B cell (primary cell): ENCODE results near the gene PRR11. TPM values are rescaled to one million over a fixed set of nuclear protein-coding genes. Genes with fewer than 3 reads are reported as not detected.

Source experiments
- ATAC-seq: fragments of 200-7000 bp; cut with Tn5 transposase; one replicate; pipeline ENCODE4 v1.10.0; 2021; ENCODE audit warnings: low read depth, mild to moderate bottlenecking, moderate number of reproducible peaks, moderate library complexity
- CTCF ChIA-PET: fragments of 350-600 bp; sonication (Branson Sonifier 250); formaldehyde crosslinking; loops from one replicate; lab custom pipeline; 2021; ENCODE audit warnings: antibody characterized with exemption, inconsistent platforms; lab: Charles Lee
- POLR2A ChIA-PET: fragments of 350-600 bp; sonication (Branson Sonifier 250); formaldehyde crosslinking; loops from one replicate; lab custom pipeline; 2021; ENCODE audit warnings: antibody characterized with exemption; lab: Charles Lee
- DNase-seq: peaks from one replicate; pipeline ENCODE4 v3.0.0; 2013
- H2AFZ ChIP-seq: 2 replicates; pipeline ENCODE4 v1.6.1; 2012; ENCODE audit warnings: mild to moderate bottlenecking, low read depth, low read length; ENCODE audit not compliant: insufficient read depth, poor library complexity, severe bottlenecking
- H3K27ac ChIP-seq, 2 donors: 1 replicate in 1 of 2; 2 replicates in 1 of 2; pipeline ENCODE4 v1.5.1; 2012 to 2013; ENCODE audit warnings: low read length in 2 of 2, mild to moderate bottlenecking in 2 of 2, moderate library complexity in 1 of 2
- H3K27me3 ChIP-seq, 4 experiments: fragments of 200-600 bp in 1 of 4; sonication (generic) in 1 of 4; replicated peaks in 1 of 4; 1 replicate in 2 of 4; 2 replicates in 2 of 4; pipeline versions ENCODE4 v1.6.1 to v1.7.0; 2013 to 2016; ENCODE audit warnings: low read length in 3 of 4, mild to moderate bottlenecking in 2 of 4, mixed read lengths in 1 of 4, moderate library complexity in 1 of 4; ENCODE audit not compliant: insufficient read depth in 4 of 4, control insufficient read depth in 3 of 4; ENCODE audit errors: control extremely low read depth in 1 of 4
- H3K36me3 ChIP-seq, 2 experiments: replicated peaks in 1 of 2; 1 replicate in 1 of 2; 2 replicates in 1 of 2; pipeline versions ENCODE4 v1.6.1 to v1.7.1; 2013; ENCODE audit warnings: low read length in 1 of 2; ENCODE audit not compliant: insufficient read depth in 2 of 2, control insufficient read depth in 1 of 2; ENCODE audit errors: control extremely low read depth in 1 of 2, extremely low read depth in 1 of 2
- H3K4me1 ChIP-seq, 2 donors: fragments of 200-600 bp in 1 of 2; sonication (generic) in 1 of 2; 1 replicate in 1 of 2; 2 replicates in 1 of 2; pipeline versions ENCODE4 v1.5.1 to v1.6.1; 2013 to 2017; ENCODE audit warnings: low read length in 2 of 2; ENCODE audit not compliant: control insufficient read depth in 2 of 2, insufficient read depth in 2 of 2
- H3K4me2 ChIP-seq: replicated peaks from 2 replicates; pipeline ENCODE3; 2012; ENCODE audit warnings: mild to moderate bottlenecking, low read depth, low read length; ENCODE audit not compliant: poor library complexity, severe bottlenecking
- H3K4me3 ChIP-seq, 5 experiments: fragments of 200-600 bp in 1 of 5; sonication (generic) in 1 of 5; 1 replicate in 3 of 5; 2 replicates in 2 of 5; pipeline versions ENCODE4 v1.5.1 to v1.7.0; 2011 to 2016; ENCODE audit warnings: low read length in 4 of 5, mild to moderate bottlenecking in 4 of 5, low read depth in 2 of 5, control low read depth in 1 of 5, moderate library complexity in 1 of 5; ENCODE audit not compliant: insufficient read depth in 1 of 5; ENCODE audit errors: control extremely low read depth in 1 of 5, extremely low read depth in 1 of 5
- H3K79me2 ChIP-seq: fragments of 200-600 bp; sonication (generic); one replicate; pipeline ENCODE4 v1.6.0; 2016; ENCODE audit warnings: low read length; ENCODE audit not compliant: control insufficient read depth, insufficient read depth
- H3K9ac ChIP-seq: fragments of 200-600 bp; sonication (generic); 2 replicates; pipeline ENCODE4 v1.6.1; 2017; ENCODE audit warnings: mild to moderate bottlenecking, low read length, moderate library complexity
- H3K9me3 ChIP-seq, 3 donors: one replicate each; pipeline versions ENCODE4 v1.6.1 to v1.7.1; 2013; ENCODE audit warnings: low read length in 2 of 3; ENCODE audit not compliant: control insufficient read depth in 2 of 3, insufficient read depth in 1 of 3; ENCODE audit errors: control extremely low read depth in 1 of 3
- H4K20me1 ChIP-seq: 2 replicates; pipeline ENCODE4 v1.6.0; 2012; ENCODE audit warnings: mild to moderate bottlenecking, low read length; ENCODE audit not compliant: insufficient read depth, control insufficient read depth, poor library complexity, severe bottlenecking
- H3K27ac Mint-ChIP-seq: one replicate; pipeline ENCODE4 v1.8.0; 2021; ENCODE audit warnings: mixed read lengths
- H3K27me3 Mint-ChIP-seq: one replicate; pipeline ENCODE4 v1.8.0; 2021; ENCODE audit warnings: mixed read lengths
- H3K4me1 Mint-ChIP-seq: one replicate; pipeline ENCODE4 v1.8.0; 2021; ENCODE audit warnings: mixed read lengths
- H3K4me3 Mint-ChIP-seq: one replicate; pipeline ENCODE4 v1.8.0; 2021; ENCODE audit warnings: mixed read lengths
- H3K9me3 Mint-ChIP-seq: one replicate; pipeline ENCODE4 v1.8.0; 2022; ENCODE audit warnings: mixed read lengths; ENCODE audit not compliant: insufficient read depth
- EZH2 ChIP-seq: IDR thresholded peaks from 2 replicates; pipeline ENCODE4 v1.6.1; 2012; ENCODE audit warnings: borderline replicate concordance, low read depth, mild to moderate bottlenecking, moderate library complexity, low read length; ENCODE audit not compliant: insufficient read depth, poor library complexity, severe bottlenecking
- WGBS: methylation state at CpG from one replicate; pipeline ENCODE4 v1.1.5; 2013; ENCODE audit warnings: missing lambda C conversion rate; ENCODE audit not compliant: insufficient coverage; 5-methylcytosine and 5-hydroxymethylcytosine counted together
- intact Hi-C: fragments of 100-400 bp; cut with micrococcal nuclease; formaldehyde crosslinking; loops from one replicate; pipeline ENCODE4 v1.10.0; 2022
- polyA plus RNA-seq: library from polyadenylated mRNA; depleted of rRNA; stranded (reverse); fragments of >200 nt; gene quantifications from 2 replicates; pipeline ENCODE4 v1.2.3, GENCODE V29; 2012
- total RNA-seq, 2 donors: library from RNA; stranded (reverse); fragments of 120-200 nt in 1 of 2; gene quantifications; 1 replicate in 1 of 2; 2 replicates in 1 of 2; pipeline versions ENCODE4 v1.2.3 to v1.2.4, GENCODE V29; 2013 to 2022
- TF ChIP-seq, protein P1 (sequence below): fragments of 200-600 bp; IDR thresholded peaks from one replicate; pipeline ENCODE4 v1.8.0; 2022; ENCODE audit warnings: antibody characterized with exemption, mild to moderate bottlenecking

PRR11 gene
- total and polyA plus RNA-seq, 2 donors (not counting 1 experiment from before 2014, with no cell fraction given), result 1.2 to 1.5 TPM

DNA sequence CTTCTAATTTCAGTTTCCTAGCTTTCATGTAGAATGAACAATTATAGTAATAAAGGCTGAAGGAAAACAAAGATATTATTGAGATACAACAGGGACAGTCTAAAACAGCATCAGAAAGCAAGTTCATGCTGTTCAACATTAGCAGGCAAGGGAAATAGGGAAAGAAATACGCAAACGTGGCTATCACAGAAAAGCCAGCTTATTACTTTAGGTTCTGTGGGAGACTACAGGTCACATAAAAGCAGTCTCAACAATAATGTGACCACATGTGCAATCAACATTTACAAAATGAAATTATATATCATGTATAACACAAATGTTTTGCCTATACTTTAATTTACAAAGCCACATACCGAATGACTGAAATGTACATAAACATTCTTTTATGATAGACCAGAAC is 44.0 kb upstream of the PRR11 start:
- H3K36me3 ChIP-seq, result peaks cover 0 to 6% of the 10 kb centered on the region in 2 experiments

DNA sequence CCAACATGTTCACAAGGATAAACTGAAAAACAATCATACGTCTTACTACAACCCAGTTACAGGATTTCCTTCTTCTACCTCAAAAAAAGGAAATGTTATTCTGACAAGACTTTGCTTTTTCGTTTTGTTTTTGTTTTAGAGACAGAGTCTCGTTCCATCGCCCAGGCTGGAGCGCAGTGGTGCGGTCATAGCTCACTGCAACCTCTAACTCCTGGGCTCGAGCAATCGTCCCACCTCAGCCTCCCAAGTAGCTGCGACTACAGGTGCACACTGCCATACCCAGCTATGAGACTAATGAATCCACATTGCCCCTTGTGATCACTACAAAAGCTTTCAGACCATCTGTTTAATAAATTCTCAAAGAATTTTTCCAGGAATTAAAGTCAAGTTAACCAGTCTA is 40.1 kb upstream of the PRR11 start:
- Mint-ChIP-seq H3K4me1 (no peaks in the 10 kb centered on the region), H3K4me3 (no peak overlapping the region), H3K27ac (no peak overlapping the region), H3K27me3 (no peaks in the 10 kb centered on the region), H3K9me3 (no peaks in the 10 kb centered on the region)
- H3K36me3 ChIP-seq, result peaks cover 2 to 12% of the 10 kb centered on the region in 2 experiments
- H3K79me2 ChIP-seq, result peaks cover 5% of the 10 kb centered on the region
- no peak overlapping the region for H3K27ac ChIP-seq
- no peaks in the 10 kb centered on the region for H3K4me1 ChIP-seq
- TF ChIP-seq, protein P1, sequence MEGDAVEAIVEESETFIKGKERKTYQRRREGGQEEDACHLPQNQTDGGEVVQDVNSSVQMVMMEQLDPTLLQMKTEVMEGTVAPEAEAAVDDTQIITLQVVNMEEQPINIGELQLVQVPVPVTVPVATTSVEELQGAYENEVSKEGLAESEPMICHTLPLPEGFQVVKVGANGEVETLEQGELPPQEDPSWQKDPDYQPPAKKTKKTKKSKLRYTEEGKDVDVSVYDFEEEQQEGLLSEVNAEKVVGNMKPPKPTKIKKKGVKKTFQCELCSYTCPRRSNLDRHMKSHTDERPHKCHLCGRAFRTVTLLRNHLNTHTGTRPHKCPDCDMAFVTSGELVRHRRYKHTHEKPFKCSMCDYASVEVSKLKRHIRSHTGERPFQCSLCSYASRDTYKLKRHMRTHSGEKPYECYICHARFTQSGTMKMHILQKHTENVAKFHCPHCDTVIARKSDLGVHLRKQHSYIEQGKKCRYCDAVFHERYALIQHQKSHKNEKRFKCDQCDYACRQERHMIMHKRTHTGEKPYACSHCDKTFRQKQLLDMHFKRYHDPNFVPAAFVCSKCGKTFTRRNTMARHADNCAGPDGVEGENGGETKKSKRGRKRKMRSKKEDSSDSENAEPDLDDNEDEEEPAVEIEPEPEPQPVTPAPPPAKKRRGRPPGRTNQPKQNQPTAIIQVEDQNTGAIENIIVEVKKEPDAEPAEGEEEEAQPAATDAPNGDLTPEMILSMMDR, result no peak
- TF ChIP-seq EZH2, result no peak
- no peak overlapping the region for H2AFZ ChIP-seq
- POLR2A ChIA-PET, result no interaction called here
- no peak for DNase-seq
- intact Hi-C loops, result no loop called here
- H4K20me1 ChIP-seq, result no peaks in the 10 kb centered on the region
- no peak overlapping the region for H3K4me3 ChIP-seq
- no peak for ATAC-seq
- WGBS, result 93% methylated on average over 7 of the region's 9 CpGs
- H3K4me2 ChIP-seq, result no peak overlapping the region
- no peak overlapping the region for H3K9ac ChIP-seq
- H3K9me3 ChIP-seq, result no peaks in the 10 kb centered on the region
- no peaks in the 10 kb centered on the region for H3K27me3 ChIP-seq
- CTCF ChIA-PET, result no interaction called here

More for the DNA sequence above, 44.0 kb upstream of the PRR11 start:
- Histone ChIP-seq H3K4me1 (peaks cover 5 to 6% of the 10 kb centered on the region in 2 donors), H3K27me3 (no peaks in the 10 kb centered on the region), H3K4me3 (no peak overlapping the region), H3K79me2 (no peaks in the 10 kb centered on the region), H3K9ac (no peak overlapping the region), H2AFZ (no peak overlapping the region), H4K20me1 (no peaks in the 10 kb centered on the region), H3K4me2 (no peak overlapping the region), H3K27ac (no peak overlapping the region), H3K9me3 (no peaks in the 10 kb centered on the region)
- Mint-ChIP-seq H3K27ac (no peak overlapping the region), H3K9me3 (no peaks in the 10 kb centered on the region), H3K4me3 (no peak overlapping the region), H3K4me1 (peaks cover 10% of the 10 kb centered on the region), H3K27me3 (no peaks in the 10 kb centered on the region)
- intact Hi-C loops, result no loop called here
- POLR2A ChIA-PET, result no interaction called here
- no peak for TF ChIP-seq EZH2
- CTCF ChIA-PET, result no interaction called here
- ATAC-seq (no peak), DNase-seq (no peak)
- no CpG with 5 or more reads among the region's 3 CpGs for WGBS
